Vagina (tissue), 2 donors: ENCODE data around the gene TXNRD1.

ENCODE experiments used
- CTCF ChIP-seq, 3 experiments: fragments of 450-650 bp in 2 of 3; fragments of 200-600 bp in 1 of 3; sonication (generic) in 1 of 3; IDR thresholded peaks; one replicate each; pipeline ENCODE4 v1.5.1; 2017 to 2019; ENCODE audit warnings: antibody characterized with exemption in 3 of 3, mild to moderate bottlenecking in 2 of 3, moderate library complexity in 2 of 3
- POLR2AphosphoS5 ChIP-seq, 2 donors: sonication (generic); formaldehyde crosslinking; IDR thresholded peaks; one replicate each; pipeline ENCODE4 v1.9.0; 2017; ENCODE audit warnings: antibody characterized with exemption in 2 of 2, mild to moderate bottlenecking in 2 of 2, low read depth in 1 of 2; ENCODE audit not compliant: insufficient read depth in 1 of 2

- TF ChIP-seq POLR2AphosphoS5 (IDR thresholded peaks at IDR 0.05; ENCODE audit: insufficient read depth in 1 of 2, low read depth in 1 of 2) (no peak), CTCF (IDR thresholded peaks at IDR 0.05) (no peak)
Observed at GRCh38 chr12:104350211-104351056, 134.9 kb downstream of the TXNRD1 start.
